ENCODE results near the gene FOXRED2. TPM values are rescaled to one million over a fixed set of nuclear protein-coding genes. Genes with fewer than 3 reads are reported as not detected.

The FOXRED2 gene
- total RNA-seq, 2 donors from 2014 or later = 6.8 to 13.8 TPM

GRCh38 chr22:36469094-36469710 is 37.6 kb downstream of the FOXRED2 start:
- H3K4me1 ChIP-seq (ENCODE audit: control insufficient read depth in 1 of 2, low read depth in 2 of 2) = peaks cover 49 to 85% of the 10 kb centered on the region in 2 donors
- H3K27ac ChIP-seq = peak overlapping the region; percentile 95 to 98
- no peak for TF ChIP-seq CTCF (IDR thresholded peaks at IDR 0.05)
- H3K9me3 ChIP-seq = no peaks in the 10 kb centered on the region
- no peak for ATAC-seq (ENCODE audit: insufficient number of reproducible peaks, low FRiP score, low read depth)
- peaks cover 7% of the 10 kb centered on the region for H3K36me3 ChIP-seq
- H3K27me3 ChIP-seq (replicated peaks; ENCODE audit: insufficient read depth) = no peaks in the 10 kb centered on the region
- no peak overlapping the region for H3K4me3 ChIP-seq
- no peak for DNase-seq (ENCODE audit: low spot score)

DNA sequence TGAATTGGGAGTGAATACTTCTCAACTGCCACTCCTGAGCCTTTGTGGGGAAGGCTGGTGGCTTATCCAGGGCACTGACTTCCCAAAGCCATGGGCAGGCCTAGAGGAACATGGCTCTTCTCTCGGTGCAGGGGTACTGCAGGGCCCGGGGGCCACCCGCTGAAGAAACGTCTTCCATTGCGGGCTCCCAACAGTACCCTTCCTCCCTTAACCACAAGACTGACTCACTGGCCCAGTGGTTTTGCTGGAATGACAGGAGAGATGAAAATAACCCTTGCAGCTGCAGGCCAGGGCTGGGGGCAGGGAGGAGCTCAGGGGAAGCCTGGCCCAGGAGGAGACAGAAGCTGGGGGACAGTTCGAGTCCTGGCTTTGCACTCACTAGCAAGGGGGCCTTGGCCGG is 38.9 kb downstream of the FOXRED2 start:
- H3K36me3 ChIP-seq = no peaks in the 10 kb centered on the region

DNA sequence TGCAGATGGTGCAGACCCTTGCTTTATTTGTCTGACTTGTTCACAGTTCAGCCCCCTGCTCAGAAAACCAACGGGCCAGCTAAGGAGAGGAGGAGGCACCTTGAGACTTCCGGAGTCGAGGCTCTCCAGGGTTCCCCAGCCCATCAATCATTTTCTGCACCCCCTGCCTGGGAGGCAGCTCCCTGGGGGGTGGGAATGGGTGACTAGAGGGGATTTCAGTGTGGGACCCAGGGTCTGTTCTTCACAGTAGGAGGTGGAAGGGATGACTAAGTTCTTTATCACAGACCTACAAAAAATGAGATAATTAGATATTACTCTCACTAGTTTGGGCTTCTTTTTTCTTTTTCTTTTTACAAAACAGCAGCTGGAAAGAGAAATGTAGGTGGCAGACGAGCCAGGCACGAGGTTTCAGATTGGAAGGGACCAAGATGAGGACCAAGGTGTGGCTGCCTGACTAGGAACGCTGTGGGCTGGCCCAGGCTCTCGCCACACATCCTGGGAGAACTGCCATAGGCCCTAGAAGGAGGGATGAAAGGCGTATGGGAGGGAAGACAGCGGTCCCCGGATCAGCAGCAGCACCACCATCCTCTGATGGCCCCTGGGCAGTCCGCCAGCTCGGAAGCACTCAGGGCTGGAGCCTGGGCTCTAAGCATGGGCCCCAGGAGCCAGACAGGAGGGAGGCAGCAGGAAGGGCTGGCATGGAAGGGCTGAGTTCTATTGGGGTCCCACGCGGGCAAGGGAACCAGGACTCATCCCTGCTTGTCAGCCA is 39.6 kb downstream of the FOXRED2 start:
- no peak for ATAC-seq (ENCODE audit: insufficient number of reproducible peaks, low FRiP score, low read depth)
- H3K4me1 ChIP-seq (ENCODE audit: control insufficient read depth in 1 of 2, low read depth in 2 of 2) = peaks cover 62 to 96% of the 10 kb centered on the region in 2 donors

More for the DNA sequence above, 38.9 kb downstream of the FOXRED2 start:
- no peak for TF ChIP-seq CTCF (IDR thresholded peaks at IDR 0.05)
- no peaks in the 10 kb centered on the region for H3K27me3 ChIP-seq (replicated peaks; ENCODE audit: insufficient read depth)
- no peaks in the 10 kb centered on the region for H3K9me3 ChIP-seq
- no peak for ATAC-seq (ENCODE audit: insufficient number of reproducible peaks, low FRiP score, low read depth)
- no peak for DNase-seq (ENCODE audit: low spot score)
- H3K27ac ChIP-seq = peak overlapping the region; percentile 95 to 98
- peaks cover 59 to 97% of the 10 kb centered on the region in 2 donors for H3K4me1 ChIP-seq (ENCODE audit: control insufficient read depth in 1 of 2, low read depth in 2 of 2)
- H3K4me3 ChIP-seq = no peak overlapping the region

DNA sequence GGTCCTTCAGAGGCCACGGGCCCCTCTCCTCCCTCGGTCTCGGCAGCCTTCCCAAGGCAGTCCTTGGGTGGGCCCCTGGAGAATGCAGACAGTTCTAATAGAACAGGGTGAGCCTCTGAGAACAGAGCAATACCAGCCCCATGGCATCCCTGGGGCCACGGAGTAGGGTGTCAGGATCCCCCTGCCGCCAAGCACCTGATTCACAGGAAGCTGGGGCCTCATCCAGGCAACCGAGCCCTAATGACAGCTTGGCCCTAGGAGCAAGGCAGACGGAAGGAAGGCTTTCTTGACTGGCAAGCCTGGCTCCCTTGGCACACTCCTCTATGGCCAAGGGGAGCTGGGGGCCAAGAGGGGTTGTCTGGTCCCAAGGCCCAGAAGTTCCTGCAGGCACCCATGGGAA is 40.6 kb downstream of the FOXRED2 start:
- ATAC-seq (ENCODE audit: insufficient number of reproducible peaks, low FRiP score, low read depth) (no peak), DNase-seq (ENCODE audit: low spot score) (no peak)
- Histone ChIP-seq H3K4me3 (no peak overlapping the region), H3K27ac (peak overlapping the region; percentile 95 to 98), H3K4me1 (ENCODE audit: control insufficient read depth in 1 of 2, low read depth in 2 of 2) (peaks cover 67 to 97% of the 10 kb centered on the region in 2 donors), H3K36me3 (no peaks in the 10 kb centered on the region), H3K9me3 (no peaks in the 10 kb centered on the region), H3K27me3 (replicated peaks; ENCODE audit: insufficient read depth) (no peaks in the 10 kb centered on the region)
- no peak for TF ChIP-seq CTCF (IDR thresholded peaks at IDR 0.05)

More for the DNA sequence above, 39.6 kb downstream of the FOXRED2 start:
- no peak for TF ChIP-seq CTCF (IDR thresholded peaks at IDR 0.05)
- no peak for DNase-seq (ENCODE audit: low spot score)
- Histone ChIP-seq H3K36me3 (no peaks in the 10 kb centered on the region), H3K9me3 (no peaks in the 10 kb centered on the region), H3K27me3 (replicated peaks; ENCODE audit: insufficient read depth) (no peaks in the 10 kb centered on the region), H3K27ac (peak overlapping the region; percentile 95 to 98), H3K4me3 (no peak overlapping the region)

- peak; percentile 35 for ATAC-seq (ENCODE audit: insufficient number of reproducible peaks, low FRiP score, low read depth)
- peak overlapping the region; percentile 95 to 98 for H3K27ac ChIP-seq
- no peak for DNase-seq (ENCODE audit: low spot score)
- no peaks in the 10 kb centered on the region for H3K27me3 ChIP-seq (replicated peaks; ENCODE audit: insufficient read depth)
- peaks cover 67 to 94% of the 10 kb centered on the region in 2 donors for H3K4me1 ChIP-seq (ENCODE audit: control insufficient read depth in 1 of 2, low read depth in 2 of 2)
- no peak overlapping the region for H3K4me3 ChIP-seq
- no peak for TF ChIP-seq CTCF (IDR thresholded peaks at IDR 0.05)
- no peaks in the 10 kb centered on the region for H3K9me3 ChIP-seq
- no peaks in the 10 kb centered on the region for H3K36me3 ChIP-seq
These were observed 41.4 kb downstream of the FOXRED2 start for GRCh38 chr22:36465232-36466021.
